Measurements from ENCODE around the gene SDK1.

Gene SDK1

DNA sequence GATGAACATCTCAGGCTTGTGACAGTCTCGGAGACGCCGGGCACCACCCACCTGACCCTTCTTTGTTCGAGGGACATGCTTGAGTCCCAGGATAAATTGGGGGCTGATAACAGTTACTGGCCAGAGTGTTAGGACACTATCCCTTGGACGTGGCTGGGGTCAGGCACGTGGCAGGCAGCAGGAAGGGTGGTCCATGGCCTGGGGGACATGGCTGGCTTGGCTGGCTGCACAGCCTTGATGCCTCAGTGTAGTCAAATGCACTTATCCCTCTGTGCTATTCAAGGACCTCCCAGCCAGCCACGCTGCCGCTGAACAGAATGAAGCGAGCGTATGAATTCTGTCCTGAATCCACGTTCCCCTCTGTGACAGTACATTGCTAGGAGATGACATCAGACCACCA, 719.0 kb downstream of the SDK1 start:
- no peak for DNase-seq (ENCODE audit: low spot score)

GRCh38 chr7:4021413-4021812, 720.4 kb downstream of the SDK1 start:
- DNase-seq (ENCODE audit: low spot score): no peak

- no peak for DNase-seq (ENCODE audit: low spot score)
These were observed 721.2 kb downstream of the SDK1 start for GRCh38 chr7:4022265-4022664.

DNA sequence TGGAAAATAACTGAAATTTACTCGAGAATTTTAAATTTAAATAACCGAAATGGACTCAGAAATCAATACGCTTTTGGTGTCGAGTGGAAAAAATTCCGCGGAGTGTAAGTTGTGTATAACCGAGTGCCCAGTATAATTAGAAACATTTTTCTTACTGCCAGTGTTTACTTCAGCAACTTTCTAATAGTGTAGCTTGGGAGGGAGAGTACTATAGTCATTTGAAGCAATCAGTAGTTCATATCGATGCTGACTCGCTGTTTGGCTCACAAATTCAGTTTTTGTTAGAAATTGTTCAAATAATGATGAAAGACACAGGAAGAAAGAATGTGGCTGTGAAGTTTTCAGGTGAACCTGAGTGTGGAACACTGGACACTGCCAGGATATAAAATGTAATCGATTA, 722.5 kb downstream of the SDK1 start:
- DNase-seq (ENCODE audit: low spot score): no peak

- no peak for DNase-seq (ENCODE audit: low spot score)
These were observed 723.1 kb downstream of the SDK1 start for GRCh38 chr7:4024133-4024532.

GRCh38 chr7:4024806-4025205, 723.8 kb downstream of the SDK1 start:
- DNase-seq (ENCODE audit: low spot score): no peak

DNA sequence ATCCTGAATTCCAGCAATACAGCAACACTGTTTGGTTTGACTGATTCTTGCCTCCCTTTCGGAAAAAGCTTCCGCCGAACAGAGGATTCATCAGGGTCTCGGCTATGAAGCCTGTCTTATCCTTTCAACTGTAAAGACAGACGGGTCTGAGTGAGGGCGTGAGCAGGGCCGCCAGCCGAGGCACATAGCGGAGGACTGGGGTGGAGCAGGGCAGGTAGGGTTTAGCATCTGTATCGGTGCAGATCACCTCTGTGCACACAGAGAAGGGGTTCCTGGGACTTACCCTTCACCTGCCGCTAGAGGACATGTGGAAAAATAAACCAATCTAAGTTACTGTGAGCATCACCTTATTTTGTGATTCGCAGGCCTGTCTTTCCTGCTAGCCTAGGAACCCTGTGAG, 724.2 kb downstream of the SDK1 start:
- no peak for DNase-seq (ENCODE audit: low spot score)

DNA sequence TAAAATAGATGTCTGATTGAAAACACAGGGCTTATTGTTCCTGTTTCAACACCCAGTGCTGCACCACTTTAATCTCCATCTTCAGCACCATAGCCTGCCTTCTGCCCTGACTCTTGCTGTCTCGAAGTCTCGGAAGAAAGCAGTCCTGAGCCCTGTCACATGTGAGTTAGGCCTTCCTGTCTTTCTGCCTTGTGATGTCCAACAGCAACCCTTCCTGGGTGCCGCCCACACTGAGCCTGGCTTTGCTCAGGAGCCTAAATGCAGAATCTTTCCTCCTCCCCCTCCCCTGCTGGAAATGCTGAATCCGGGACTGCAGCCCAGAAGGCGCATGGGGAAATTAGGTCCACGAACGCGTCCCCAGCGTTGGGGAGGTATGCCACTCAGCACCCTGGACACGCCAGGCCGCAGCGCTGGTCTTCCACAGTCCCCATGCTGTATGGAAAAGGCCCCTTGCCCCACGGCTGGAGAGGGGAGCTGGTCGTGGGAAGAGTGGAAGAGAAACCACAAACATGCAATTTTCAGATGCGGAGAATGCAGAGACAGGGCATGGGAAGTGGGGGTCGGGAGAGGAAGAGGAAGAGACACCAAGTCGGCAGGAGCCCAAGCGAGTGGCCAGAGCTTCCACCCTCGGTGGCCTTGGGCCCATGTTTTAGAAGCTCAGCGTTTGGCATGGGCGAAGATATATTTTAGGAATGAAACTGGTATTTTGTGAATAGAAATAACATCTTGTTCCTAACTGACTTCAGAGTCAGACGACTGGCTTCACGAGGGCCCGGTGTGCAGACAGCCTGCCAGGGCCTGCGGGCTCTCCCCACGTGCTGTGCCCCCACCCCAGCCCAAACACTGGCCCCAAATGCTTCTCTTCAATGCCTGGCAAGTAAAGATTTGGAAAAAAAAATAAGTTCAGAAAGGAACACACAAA, 724.9 kb downstream of the SDK1 start:
- DNase-seq (ENCODE audit: low spot score): no peak

GRCh38 chr7:4026941-4027486, 726.0 kb downstream of the SDK1 start:
- DNase-seq (ENCODE audit: low spot score): no peak

- DNase-seq (ENCODE audit: low spot score): no peak
These were observed 727.2 kb downstream of the SDK1 start for GRCh38 chr7:4028221-4028620.

DNA sequence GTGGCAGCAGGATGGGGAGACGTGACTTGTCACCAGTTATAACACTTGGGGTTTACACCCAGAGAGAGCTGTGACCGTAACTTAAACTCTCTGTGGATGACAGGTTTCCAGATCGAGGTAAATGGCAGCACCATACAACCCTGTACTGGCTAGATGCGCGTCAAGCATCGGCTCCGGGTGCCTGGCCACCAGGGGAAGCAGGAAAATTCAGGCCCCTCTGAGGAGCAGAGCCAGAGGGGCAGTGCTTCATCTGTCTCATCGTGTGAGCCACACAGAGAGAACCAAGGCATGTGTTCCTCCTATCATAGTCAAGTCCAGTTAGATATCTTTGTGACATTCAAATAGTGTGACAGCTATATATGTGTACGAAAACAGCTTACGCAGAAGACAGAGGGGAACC, 728.9 kb downstream of the SDK1 start:
- no peak for DNase-seq (ENCODE audit: low spot score)

DNA sequence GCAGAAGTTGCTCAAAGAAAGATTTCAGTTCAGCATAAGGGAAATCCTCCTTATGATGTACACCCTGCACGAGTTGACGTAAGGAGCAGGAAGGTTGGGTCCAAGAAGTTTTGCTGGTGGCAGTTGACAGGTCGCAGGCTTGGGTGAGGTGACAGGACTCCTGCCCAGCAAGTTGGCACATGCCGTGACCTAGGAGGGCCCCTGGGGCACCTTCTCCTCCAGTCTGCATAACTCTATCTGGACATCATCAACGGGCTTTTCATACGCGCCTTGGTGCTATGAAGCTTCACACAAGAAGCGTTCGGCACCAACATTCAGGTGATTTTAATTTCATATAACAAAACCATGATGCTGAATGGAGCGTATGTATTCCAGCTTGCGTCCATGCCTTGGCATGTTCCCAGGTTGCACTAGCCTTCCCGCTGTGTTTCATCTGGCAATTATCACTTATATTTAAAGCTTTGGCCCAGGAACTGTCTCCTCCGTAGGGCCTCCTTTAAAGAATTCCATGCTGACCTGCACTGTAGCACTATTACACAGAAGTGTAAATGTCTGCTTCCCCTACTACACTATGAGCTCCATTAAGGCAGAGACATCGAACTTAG, 729.4 kb downstream of the SDK1 start:
- no peak for DNase-seq (ENCODE audit: low spot score)

- no peak for DNase-seq (ENCODE audit: low spot score)
These were observed 732.9 kb downstream of the SDK1 start for GRCh38 chr7:4033996-4034395.

DNA sequence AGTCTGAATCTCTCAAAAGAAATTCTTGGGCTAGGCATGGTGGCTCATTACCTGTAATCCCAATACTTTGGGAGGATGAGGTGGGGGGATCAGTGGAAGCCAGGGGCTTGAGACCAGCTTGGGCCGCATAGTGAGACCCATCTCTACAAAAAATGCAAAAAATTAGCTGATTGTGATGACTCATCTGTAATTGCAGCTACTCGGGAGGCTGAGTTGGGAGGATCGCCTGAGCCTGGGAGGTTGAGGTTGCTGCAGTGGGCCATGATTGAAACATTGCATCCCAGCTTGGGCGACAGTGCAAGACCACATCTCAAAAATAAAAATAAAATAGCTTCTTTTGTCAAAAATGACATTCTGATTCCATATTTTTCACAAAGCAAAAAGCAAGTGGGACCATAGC, 736.3 kb downstream of the SDK1 start:
- no peak for DNase-seq (ENCODE audit: low spot score)

DNA sequence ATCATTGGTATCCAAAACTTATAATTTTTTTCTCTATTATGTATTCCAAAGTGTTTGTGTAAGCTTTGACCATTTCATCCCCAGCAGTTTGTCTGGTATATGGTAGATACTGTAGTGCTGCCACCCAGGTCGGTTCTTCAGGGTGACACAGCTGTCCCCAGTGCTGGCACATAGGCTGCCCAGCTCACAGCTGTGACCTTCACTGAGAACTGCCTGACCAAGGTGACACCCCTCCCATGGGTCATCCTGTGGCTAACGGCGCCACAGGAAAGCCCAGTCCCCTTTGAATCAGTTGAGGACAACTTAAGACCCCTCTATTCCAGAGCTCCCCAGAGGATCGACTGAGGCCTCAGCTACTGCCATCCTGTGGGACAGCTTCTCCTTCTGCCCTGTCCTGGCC, 736.8 kb downstream of the SDK1 start:
- no peak for DNase-seq (ENCODE audit: low spot score)

DNA sequence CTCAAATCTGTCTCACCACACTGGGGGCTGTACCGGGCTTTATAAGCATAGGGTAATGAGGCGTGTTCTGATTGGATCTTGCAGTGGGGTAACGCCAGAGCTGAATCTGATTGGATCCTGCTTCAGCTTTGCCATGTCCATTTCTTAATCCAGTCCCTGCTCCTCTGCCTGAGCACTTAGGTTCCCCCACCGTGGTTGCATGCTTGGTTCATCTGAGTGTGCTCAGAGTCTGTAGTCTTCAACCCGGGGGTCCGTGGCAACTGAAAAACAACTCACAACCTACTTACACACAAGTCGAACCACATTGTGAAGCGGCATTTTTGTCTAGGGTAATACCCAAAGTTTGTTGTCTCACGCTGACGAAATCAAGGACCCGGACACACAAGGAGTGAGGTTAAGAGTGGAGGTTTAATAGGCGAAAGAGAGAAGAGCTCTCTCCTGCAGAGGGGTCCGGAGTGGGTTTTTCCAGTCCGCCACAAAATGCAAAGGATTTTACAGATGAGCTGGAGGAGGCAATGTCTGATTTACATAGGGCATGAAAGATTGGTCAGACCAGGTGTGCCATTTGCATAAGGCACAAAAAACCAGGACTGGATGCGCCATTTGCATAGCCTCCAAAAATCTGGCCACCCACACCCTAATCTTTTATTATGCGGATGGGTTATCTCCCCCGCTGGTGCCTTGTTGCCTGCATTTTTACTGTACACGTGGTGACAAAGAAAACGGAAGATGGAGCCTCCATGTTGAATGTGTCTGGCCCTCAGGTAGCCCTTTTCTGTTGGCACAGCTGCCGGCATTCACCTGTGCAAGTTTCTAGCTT, 739.3 kb downstream of the SDK1 start:
- no peak for DNase-seq (ENCODE audit: low spot score)

- DNase-seq (ENCODE audit: low spot score): no peak
These were observed 741.5 kb downstream of the SDK1 start for GRCh38 chr7:4042402-4043045.

DNA sequence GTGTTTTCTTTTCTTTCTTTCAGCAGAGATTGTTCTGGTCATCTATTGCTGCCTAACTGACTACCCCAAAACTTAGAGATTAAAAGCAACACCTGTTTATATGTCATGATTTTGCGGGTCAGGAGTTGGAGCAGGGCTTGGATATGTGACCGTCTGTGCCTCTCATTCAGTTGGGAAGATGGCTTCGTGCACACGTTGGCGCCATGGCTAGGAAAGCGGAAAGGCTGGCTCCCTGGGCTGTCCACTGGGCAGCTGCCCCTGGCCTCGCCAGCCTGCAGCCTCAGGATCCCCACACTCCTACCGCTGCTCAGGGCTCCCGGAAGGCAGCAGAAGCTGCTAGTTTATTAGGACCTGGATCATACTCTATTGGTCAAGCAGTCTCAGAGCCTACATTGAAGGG, 742.9 kb downstream of the SDK1 start:
- no peak for DNase-seq (ENCODE audit: low spot score)

- no peak for DNase-seq (ENCODE audit: low spot score)
These were observed 744.4 kb downstream of the SDK1 start for GRCh38 chr7:4045450-4045849.

- no peak for DNase-seq (ENCODE audit: low spot score)
These were observed 744.9 kb downstream of the SDK1 start for GRCh38 chr7:4045975-4046374.

DNA sequence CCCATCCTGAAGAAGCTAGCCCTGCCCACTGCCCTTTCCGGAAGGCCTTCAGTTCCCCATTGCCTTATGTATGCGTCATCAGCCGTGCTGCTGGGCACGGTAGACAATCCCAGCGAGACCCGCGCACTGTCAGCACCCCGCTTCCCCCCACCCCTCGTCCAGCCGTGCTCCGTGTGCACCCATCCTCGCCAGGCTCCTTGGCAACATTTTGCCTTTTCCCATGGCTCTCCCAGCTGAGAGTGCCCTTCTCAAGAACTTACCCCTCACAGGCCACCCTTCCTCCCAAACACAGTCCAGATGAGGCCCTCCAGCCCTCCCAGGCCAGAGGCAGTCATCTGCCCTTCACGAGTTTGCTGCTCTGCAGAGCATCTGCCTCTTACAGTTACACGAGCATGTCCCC, 747.3 kb downstream of the SDK1 start:
- DNase-seq (ENCODE audit: low spot score): no peak

GRCh38 chr7:4049202-4049601, 748.1 kb downstream of the SDK1 start:
- no peak for DNase-seq (ENCODE audit: low spot score)
